ENCODE measurements around the gene GPR155.

GRCh38 chr2:174442546-174443510, 44.0 kb downstream of the GPR155 start:
- TF ChIP-seq POLR2A (IDR thresholded peaks at IDR 0.05): no peak
- TF ChIP-seq POLR2AphosphoS5 (IDR thresholded peaks at IDR 0.05): no peak
